AG09319 (cell line): ENCODE data around the gene BAHD1.

Experiments
- DNase-seq: peaks from one replicate; pipeline ENCODE4 v3.0.0-alpha.2; 2010; ENCODE audit warnings: low read depth; ENCODE audit errors: extremely low read depth
- CTCF ChIP-seq: IDR thresholded peaks from 2 replicates; pipeline ENCODE4 v1.5.1; 2011; ENCODE audit warnings: low read depth, mild to moderate bottlenecking, inconsistent platforms, low read length, moderate library complexity

Gene BAHD1

GRCh38 chr15:40440743-40441564 is at the start of gene BAHD1:
Gene BAHD1 (plus strand): TSS chr15:40440953. CDS start chr15:40458465, 17,512 bp downstream.
- TF ChIP-seq CTCF, result no peak; the same call in none of the 2 replicates

GRCh38 chr15:40392986-40393948 is 47.5 kb upstream of the BAHD1 start:
- TF ChIP-seq CTCF, result no peak
- peak; percentile 18 for DNase-seq

More at GRCh38 chr15:40440743-40441564, at the start of gene BAHD1:
- DNase-seq, result peak; percentile 85

- TF ChIP-seq CTCF, result no peak
These were observed 42.9 kb upstream of the BAHD1 start for GRCh38 chr15:40397688-40398412.

GRCh38 chr15:40398413-40398873 is 42.3 kb upstream of the BAHD1 start:
- no peak for DNase-seq
- no peak for TF ChIP-seq CTCF

More at GRCh38 chr15:40397688-40398412, 42.9 kb upstream of the BAHD1 start:
- no peak for DNase-seq

GRCh38 chr15:40399370-40399769 is 41.4 kb upstream of the BAHD1 start:
- no peak for TF ChIP-seq CTCF
- DNase-seq, result no peak

- TF ChIP-seq CTCF, result no peak
- peak; percentile 88 for DNase-seq
These were observed 35.0 kb upstream of the BAHD1 start, which contains the start of gene IVD for GRCh38 chr15:40405501-40406381. Gene IVD (plus strand): TSS chr15:40405795. CDS start chr15:40405828, 33 bp downstream.
